ENCODE results near the gene FGGY. TPM values are rescaled to one million over a fixed set of nuclear protein-coding genes. Genes with fewer than 3 reads are reported as not detected.

Gene FGGY
- total and polyA plus RNA-seq, 4 donors, result 16.0 to 67.0 (median 43.4) TPM

GRCh38 chr1:59272507-59272906, 24.4 kb upstream of the FGGY start:
- WGBS, result 91% methylated on average over 1 of the region's 1 CpG
- Histone ChIP-seq H3K4me3 (ENCODE audit: low read depth in 1 of 3, low read length in 3 of 3) (no peak overlapping the region), H3K4me1 (ENCODE audit: control insufficient read depth in 4 of 4, insufficient read depth in 4 of 4, low read length in 3 of 4) (no peaks in the 10 kb centered on the region), H3K9ac (ENCODE audit: low read depth in 1 of 2, low read length in 2 of 2) (no peak overlapping the region), H3K27me3 (ENCODE audit: control insufficient read depth in 4 of 4, insufficient read depth in 4 of 4, low read length in 3 of 4) (no peaks in the 10 kb centered on the region), H3K9me3 (ENCODE audit: control insufficient read depth in 4 of 4, low read length in 3 of 4) (no peaks in the 10 kb centered on the region), H3K27ac (ENCODE audit: low read depth in 1 of 2, low read length in 2 of 2) (no peak overlapping the region), H3K36me3 (ENCODE audit: control insufficient read depth in 4 of 4, insufficient read depth in 3 of 4, low read depth in 1 of 4, low read length in 3 of 4) (no peaks in the 10 kb centered on the region)
- DNase-seq (ENCODE audit: low spot score), result no peak
- TF ChIP-seq YY1 (IDR thresholded peaks at IDR 0.05), result no peak
- TF ChIP-seq RAD21 (IDR thresholded peaks at IDR 0.05), result no peak
- TF ChIP-seq ATF3 (IDR thresholded peaks at IDR 0.05), result no peak
- TF ChIP-seq ZBTB33 (IDR thresholded peaks at IDR 0.05), result no peak
- TF ChIP-seq JUND (IDR thresholded peaks at IDR 0.05), result no peak
- TF ChIP-seq NR2F2 (IDR thresholded peaks at IDR 0.05), result no peak
- TF ChIP-seq, protein P1, sequence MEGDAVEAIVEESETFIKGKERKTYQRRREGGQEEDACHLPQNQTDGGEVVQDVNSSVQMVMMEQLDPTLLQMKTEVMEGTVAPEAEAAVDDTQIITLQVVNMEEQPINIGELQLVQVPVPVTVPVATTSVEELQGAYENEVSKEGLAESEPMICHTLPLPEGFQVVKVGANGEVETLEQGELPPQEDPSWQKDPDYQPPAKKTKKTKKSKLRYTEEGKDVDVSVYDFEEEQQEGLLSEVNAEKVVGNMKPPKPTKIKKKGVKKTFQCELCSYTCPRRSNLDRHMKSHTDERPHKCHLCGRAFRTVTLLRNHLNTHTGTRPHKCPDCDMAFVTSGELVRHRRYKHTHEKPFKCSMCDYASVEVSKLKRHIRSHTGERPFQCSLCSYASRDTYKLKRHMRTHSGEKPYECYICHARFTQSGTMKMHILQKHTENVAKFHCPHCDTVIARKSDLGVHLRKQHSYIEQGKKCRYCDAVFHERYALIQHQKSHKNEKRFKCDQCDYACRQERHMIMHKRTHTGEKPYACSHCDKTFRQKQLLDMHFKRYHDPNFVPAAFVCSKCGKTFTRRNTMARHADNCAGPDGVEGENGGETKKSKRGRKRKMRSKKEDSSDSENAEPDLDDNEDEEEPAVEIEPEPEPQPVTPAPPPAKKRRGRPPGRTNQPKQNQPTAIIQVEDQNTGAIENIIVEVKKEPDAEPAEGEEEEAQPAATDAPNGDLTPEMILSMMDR (IDR thresholded peaks at IDR 0.05; ENCODE audit: low read depth, low read length, missing input control), result no peak
- no peak for TF ChIP-seq REST (IDR thresholded peaks at IDR 0.05)

- H3K9ac ChIP-seq (ENCODE audit: low read depth in 1 of 2, low read length in 2 of 2), result no peak overlapping the region
- DNase-seq (ENCODE audit: low spot score), result no peak
- no peak overlapping the region for H3K27ac ChIP-seq (ENCODE audit: low read depth in 1 of 2, low read length in 2 of 2)
- H3K27me3 ChIP-seq (ENCODE audit: control insufficient read depth in 4 of 4, insufficient read depth in 4 of 4, low read length in 3 of 4), result no peaks in the 10 kb centered on the region
- H3K4me3 ChIP-seq (ENCODE audit: low read depth in 1 of 3, low read length in 3 of 3), result no peak overlapping the region
- no peaks in the 10 kb centered on the region for H3K9me3 ChIP-seq (ENCODE audit: control insufficient read depth in 4 of 4, low read length in 3 of 4)
- no peaks in the 10 kb centered on the region for H3K4me1 ChIP-seq (ENCODE audit: control insufficient read depth in 4 of 4, insufficient read depth in 4 of 4, low read length in 3 of 4)
- WGBS, result 85% methylated on average over 3 of the region's 3 CpGs
- H3K36me3 ChIP-seq (ENCODE audit: control insufficient read depth in 4 of 4, insufficient read depth in 3 of 4, low read depth in 1 of 4, low read length in 3 of 4), result no peaks in the 10 kb centered on the region
- TF ChIP-seq ATF3 (IDR thresholded peaks at IDR 0.05) (no peak), HNF4G (IDR thresholded peaks at IDR 0.05) (no peak), HNF4A (conservative IDR thresholded peaks at IDR 0.05) (no peak), EGR1 (IDR thresholded peaks at IDR 0.05; ENCODE audit: low read depth in 2 of 2) (no peak), TAF1 (conservative IDR thresholded peaks at IDR 0.05) (no peak)
- TF ChIP-seq, protein P1 (IDR thresholded peaks at IDR 0.05; ENCODE audit: low read depth, low read length, missing input control), result no peak
These were observed 20.4 kb upstream of the FGGY start for GRCh38 chr1:59276439-59276851.

Data from liver (tissue), 9 donors.